ENCODE results near the gene MEIS1.

The MEIS1 gene

GRCh38 chr2:66541646-66542045, 106.7 kb downstream of the MEIS1 start:
- DNase-seq = no peak

GRCh38 chr2:66543257-66543767, 108.4 kb downstream of the MEIS1 start:
- no peak for DNase-seq

DNA sequence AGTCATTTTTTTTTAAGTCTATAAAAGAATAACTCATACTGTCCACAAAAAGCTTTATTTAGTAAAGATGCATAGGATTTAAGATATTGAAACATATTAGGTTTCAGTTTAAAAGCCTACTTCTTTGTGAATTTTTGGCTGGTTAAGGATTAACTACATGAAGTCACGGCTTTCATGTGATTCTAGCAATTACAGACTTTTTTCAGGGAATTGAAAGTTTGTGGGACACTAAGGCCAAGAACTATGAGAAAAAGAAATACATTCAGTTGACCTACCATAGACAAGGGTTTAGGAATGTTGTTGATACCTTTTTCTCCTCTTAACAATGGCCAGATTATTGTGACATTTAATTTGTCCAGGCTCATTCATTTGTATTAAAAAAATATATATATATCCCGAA, 109.3 kb downstream of the MEIS1 start:
- no peak for DNase-seq

DNA sequence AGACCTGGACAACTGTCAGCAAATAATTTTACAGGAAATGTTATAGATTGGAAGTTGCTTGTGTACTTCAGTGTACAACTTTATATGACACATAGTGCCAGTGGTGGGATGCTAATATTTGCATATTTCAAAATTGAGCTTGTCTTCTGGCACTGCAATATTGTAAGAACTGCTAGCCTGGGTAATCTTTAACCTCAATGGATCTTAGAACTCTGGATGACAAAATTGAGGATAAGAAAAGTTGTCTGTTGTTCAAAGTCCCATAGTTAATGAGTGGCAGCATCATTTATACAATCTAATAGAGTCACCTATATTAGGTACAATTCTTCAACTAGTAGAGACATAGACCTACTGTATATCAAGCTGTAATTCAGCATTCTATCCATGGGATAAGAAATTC, 110.3 kb downstream of the MEIS1 start:
- DNase-seq = no peak

GRCh38 chr2:66547118-66547517, 112.2 kb downstream of the MEIS1 start:
- no peak for DNase-seq

- no peak for DNase-seq
Measured at GRCh38 chr2:66547887-66548286, 113.0 kb downstream of the MEIS1 start.

GRCh38 chr2:66548422-66548821, 113.5 kb downstream of the MEIS1 start:
- DNase-seq = no peak

DNA sequence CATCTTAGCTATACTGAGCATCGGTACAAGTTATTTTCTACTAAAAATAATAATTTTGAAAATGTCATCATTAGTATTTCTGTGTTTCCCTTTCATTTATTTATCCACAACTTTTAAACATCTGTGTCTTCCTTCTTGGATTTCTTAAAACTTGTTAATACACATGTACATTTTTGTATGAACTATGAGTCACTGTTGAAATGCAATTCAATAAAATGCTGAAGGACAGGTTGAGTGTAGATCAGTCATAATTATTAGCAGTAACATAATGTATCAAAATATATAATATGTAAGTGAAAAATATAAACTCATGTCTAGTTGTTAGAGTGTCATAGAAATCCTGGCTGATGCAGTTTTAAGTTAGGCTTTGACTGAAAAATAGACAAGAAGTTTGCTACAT, 115.9 kb downstream of the MEIS1 start:
- DNase-seq = no peak

DNA sequence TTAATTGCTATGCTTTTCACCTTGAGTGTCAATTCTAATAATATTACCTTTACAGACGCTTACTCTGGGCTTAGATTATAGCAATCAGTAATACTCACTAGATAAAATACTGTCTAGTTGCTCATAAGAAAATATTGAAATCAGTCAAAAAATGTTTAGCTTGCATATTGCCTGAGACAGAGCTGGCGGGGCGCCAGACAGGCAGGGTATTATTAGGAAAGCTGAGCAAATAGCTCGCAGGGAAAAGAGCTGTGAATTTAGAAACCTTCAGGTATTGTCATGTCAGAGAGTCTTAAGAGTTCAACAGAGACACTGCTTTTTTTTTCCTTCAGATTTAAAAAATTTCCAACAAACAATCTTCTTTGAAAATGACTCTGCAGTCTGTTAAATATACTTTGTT, 118.4 kb downstream of the MEIS1 start:
- DNase-seq = no peak

GRCh38 chr2:66555091-66555490, 120.2 kb downstream of the MEIS1 start:
- no peak for DNase-seq

DNA sequence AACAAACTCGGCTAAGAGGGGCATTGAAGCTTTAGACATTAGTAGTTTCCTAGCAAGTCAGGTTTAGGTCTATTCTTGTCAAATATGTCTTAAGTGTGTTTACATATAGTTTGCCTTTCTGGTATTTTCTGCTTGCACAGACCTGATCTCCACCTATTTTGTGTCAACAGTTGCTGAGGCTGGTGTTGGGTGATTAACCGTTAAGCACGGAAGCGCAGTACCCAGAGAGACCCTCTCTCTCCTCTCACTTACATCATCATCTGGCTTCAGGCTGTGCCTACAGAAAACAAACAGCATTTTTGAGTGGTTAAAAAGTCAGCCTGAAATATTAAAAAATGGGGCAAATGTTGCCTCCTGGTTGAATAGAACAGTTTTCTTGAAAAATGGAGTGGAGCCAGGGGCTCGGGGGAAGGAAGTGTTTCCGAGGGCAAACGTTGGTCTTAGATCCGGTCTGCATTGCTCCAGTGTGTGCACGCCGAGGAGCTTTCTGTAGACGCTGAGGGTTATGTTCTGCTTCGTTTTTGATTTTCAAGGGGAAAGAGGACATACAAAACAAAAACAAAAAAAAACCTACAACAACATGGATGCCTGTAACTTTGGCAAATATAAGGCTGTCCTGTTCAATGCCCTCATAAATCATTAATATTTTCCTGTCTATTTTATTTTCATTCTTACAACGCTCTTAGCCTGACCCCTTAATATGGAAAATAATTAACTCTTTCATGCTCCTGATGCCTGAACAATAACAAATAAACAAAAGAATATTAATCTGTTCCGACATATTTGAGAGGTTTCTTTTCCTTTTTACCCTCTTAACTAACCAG, 120.8 kb downstream of the MEIS1 start:
- DNase-seq = no peak

DNA sequence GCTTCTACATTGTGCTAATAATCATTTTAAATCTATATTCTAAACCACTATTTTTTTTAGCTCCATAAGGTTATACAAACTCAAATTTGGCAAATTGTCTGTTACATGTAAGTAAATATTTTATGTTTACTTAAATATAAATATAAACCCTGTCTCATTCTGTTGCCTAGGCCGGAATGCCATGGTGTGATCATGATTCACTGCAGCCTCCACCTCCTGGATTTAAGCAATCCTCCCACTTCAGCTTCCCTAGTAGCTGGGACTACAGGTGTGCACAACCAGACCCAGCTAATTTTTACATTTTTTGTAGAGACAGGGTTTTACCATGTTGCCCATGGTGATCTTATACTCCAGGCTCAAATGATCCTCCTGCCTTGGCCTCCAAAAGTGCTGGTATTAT, 124.7 kb downstream of the MEIS1 start:
- no peak for DNase-seq

GRCh38 chr2:66560683-66561082, 125.8 kb downstream of the MEIS1 start:
- no peak for DNase-seq

DNA sequence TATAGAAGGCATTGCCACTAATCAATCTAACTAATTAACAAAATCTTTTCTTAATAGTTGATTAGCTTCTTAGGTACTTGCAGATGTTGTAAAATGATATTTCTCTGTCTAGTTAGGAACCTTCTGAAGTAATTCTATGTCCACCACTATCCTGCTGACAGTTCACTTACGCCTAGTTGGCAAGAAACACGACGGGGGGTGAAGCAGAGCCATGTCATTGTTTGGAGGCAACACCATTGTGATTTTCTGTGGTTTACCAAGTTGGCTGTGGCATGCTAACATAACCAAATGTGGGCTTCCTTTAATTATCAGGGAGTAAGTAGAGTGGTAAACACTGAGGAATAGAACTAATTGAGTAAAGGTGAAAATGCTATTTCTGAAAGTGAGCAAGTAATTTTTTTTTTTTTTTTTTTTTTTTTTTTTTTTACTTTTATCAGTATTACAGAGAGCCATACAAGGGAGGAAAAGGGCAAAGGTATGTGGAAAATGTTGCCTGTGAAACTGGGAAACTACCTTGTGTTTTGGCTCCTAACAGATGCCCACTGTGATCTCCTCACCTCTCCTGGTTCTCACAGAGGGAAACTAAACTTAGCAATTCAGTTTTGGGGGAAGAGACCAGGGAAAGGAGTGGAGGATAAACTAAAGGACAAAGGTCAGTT, 126.8 kb downstream of the MEIS1 start:
- no peak for DNase-seq

DNA sequence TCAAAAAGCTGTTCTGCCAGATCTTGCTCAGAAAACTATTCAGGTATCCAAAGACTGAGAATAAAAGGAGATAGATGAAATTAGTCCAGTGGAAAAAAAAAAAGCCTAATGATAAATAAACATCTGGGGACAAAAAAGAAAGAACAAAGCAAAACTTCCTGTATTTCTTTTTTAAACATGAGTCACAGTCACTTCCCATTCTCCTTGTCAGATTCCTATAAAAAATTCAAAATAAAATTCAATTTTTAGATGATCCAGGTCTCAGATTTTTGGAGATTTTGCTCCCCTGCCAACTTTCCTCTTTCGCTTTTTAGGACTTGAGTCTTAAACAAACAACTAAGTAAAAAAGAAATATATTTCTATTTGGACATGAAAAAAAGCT, 127.4 kb downstream of the MEIS1 start:
- DNase-seq = no peak

- DNase-seq = no peak
Measured at GRCh38 chr2:66563473-66563872, 128.5 kb downstream of the MEIS1 start.

- no peak for DNase-seq
Measured at GRCh38 chr2:66565291-66565690, 130.4 kb downstream of the MEIS1 start.

DNA sequence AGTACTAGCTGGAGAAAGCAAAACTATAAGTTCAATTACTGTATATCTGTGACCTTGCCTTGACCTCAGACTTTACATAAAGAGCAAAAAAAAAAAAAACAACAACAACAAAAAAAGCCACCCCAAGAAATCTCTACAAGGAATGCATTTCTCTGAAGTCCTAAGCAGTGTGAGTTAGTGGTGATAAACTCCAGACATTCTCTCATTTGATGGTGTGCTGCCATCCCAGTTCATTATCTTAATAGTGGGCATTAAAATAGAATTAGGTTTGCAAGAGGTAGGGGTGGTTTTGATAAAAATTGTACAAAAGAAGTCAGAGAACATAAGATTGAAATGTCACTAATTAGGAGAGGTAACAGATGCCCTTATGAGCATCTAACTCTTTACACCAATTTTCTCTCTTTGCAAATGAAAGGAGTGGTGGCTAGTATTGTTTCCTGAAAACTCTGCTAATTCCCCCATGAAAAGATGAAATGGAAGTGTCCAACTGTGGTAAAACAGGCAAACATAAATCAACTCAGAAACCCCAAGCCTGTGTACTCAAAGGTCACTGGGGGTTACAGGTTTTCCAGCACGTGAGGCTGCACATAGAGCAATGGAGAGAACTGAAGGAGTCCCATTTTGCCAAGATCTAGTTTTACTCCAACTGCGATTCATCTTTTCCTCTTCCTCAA, 131.9 kb downstream of the MEIS1 start:
- DNase-seq = no peak

DNA sequence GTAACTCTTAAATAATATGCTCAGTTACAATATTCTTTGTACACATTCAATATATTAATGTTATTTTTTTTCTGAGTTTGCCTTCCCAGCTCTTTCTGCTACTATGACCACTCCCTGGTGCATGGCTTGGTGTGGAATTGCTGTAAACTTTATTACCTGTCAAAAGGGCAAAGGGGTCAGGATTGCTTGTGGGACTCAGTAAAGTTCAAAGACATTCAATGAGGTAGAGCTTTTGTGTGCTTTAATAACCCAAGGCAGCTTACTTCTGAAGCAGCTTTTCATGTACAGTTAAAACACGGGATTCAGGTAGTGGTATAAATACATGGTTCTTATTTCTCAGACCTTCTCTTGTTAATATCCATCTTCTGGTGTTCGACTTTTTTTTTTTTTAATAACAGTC, 132.8 kb downstream of the MEIS1 start:
- DNase-seq = no peak

DNA sequence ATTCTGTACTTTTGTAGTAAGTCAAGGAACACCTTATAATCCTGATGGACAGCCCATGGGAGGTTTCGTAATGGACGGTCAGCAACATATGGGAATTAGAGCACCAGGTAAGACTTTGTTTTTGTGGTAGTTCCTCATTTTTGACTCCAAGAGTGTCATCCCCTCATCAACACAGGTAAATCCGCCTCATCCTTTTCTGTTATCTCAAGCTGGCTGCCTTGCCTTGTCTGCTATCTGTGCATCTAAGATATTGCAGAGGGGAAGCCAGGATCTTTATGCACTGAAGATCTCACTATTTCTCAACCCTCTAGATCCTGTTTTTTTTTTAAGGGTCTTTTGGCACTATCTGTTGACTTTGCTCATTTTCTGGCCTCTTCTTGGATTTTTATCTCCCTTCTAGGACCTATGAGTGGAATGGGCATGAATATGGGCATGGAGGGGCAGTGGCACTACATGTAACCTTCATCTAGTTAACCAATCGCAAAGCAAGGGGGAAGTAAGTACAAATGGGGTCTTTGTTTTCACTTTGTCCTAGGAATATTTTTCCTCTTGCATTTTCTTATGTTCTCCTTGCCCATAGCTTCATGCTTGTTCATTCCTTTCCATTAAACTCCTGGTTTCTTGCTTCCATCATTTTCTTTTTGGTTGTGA, 133.8 kb downstream of the MEIS1 start:
- DNase-seq = no peak

- DNase-seq = no peak
Measured at GRCh38 chr2:66569321-66569851, 134.5 kb downstream of the MEIS1 start.

DNA sequence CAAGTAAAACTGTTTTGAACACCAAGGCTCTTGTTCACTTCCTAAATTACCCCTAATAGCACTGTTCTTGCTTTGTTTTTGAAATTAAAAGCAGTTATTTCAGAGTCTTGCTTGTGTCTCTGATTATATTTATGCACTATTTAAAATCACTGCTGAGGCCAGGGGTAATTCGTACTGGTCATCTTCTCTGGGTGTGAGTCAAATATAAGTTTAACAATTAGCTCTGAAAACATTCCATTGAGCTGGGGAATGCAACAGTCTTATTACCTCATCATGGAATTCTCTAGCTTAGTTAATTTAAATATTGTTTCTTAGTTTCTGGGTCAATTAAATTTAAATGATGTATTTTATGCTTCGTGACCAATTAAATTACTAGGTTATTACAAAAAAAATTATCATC, 135.0 kb downstream of the MEIS1 start:
- no peak for DNase-seq

GRCh38 chr2:66570471-66570870, 135.5 kb downstream of the MEIS1 start:
- no peak for DNase-seq

All from cortex of kidney (tissue), 1 donor.